ENCODE measurements around the gene NXNL2.

Gene NXNL2

GRCh38 chr9:88534456-88535225 is at the start of gene NXNL2:
Gene NXNL2 (plus strand): TSS chr9:88535178. CDS start chr9:88535435, 257 bp downstream.
- DNase-seq (ENCODE audit: low spot score) = peak; percentile 57

- no peak for DNase-seq (ENCODE audit: low spot score)
Observed at GRCh38 chr9:88488166-88488565, 46.8 kb upstream of the NXNL2 start.

- no peak for DNase-seq (ENCODE audit: low spot score)
Observed at GRCh38 chr9:88494983-88495721, 39.8 kb upstream of the NXNL2 start.

- no peak for DNase-seq (ENCODE audit: low spot score)
Observed at GRCh38 chr9:88497224-88497623, 37.8 kb upstream of the NXNL2 start.

GRCh38 chr9:88498880-88499279 is 36.1 kb upstream of the NXNL2 start:
- no peak for DNase-seq (ENCODE audit: low spot score)

GRCh38 chr9:88501086-88501485 is 33.9 kb upstream of the NXNL2 start:
- no peak for DNase-seq (ENCODE audit: low spot score)

GRCh38 chr9:88502552-88503034 is 32.4 kb upstream of the NXNL2 start:
- DNase-seq (ENCODE audit: low spot score) = no peak

- no peak for DNase-seq (ENCODE audit: low spot score)
Observed at GRCh38 chr9:88503081-88503844, 31.7 kb upstream of the NXNL2 start.

GRCh38 chr9:88503845-88504764 is 30.9 kb upstream of the NXNL2 start:
- DNase-seq (ENCODE audit: low spot score) = no peak

GRCh38 chr9:88508326-88508725 is 26.7 kb upstream of the NXNL2 start:
- DNase-seq (ENCODE audit: low spot score) = no peak

- DNase-seq (ENCODE audit: low spot score) = no peak
Observed at GRCh38 chr9:88511906-88512305, 23.1 kb upstream of the NXNL2 start.

- DNase-seq (ENCODE audit: low spot score) = no peak
Observed at GRCh38 chr9:88514247-88514646, 20.7 kb upstream of the NXNL2 start.

GRCh38 chr9:88521308-88521707 is 13.7 kb upstream of the NXNL2 start:
- no peak for DNase-seq (ENCODE audit: low spot score)

- no peak for DNase-seq (ENCODE audit: low spot score)
Observed at GRCh38 chr9:88522360-88522759, 12.6 kb upstream of the NXNL2 start.

GRCh38 chr9:88523056-88523455 is 11.9 kb upstream of the NXNL2 start:
- no peak for DNase-seq (ENCODE audit: low spot score)

GRCh38 chr9:88524911-88525310 is 10.1 kb upstream of the NXNL2 start:
- no peak for DNase-seq (ENCODE audit: low spot score)

- DNase-seq (ENCODE audit: low spot score) = no peak
Observed at GRCh38 chr9:88527618-88528017, 7.4 kb upstream of the NXNL2 start.

- DNase-seq (ENCODE audit: low spot score) = no peak
Observed at GRCh38 chr9:88528080-88528790, 6.7 kb upstream of the NXNL2 start.

GRCh38 chr9:88529496-88529895 is 5.5 kb upstream of the NXNL2 start:
- no peak for DNase-seq (ENCODE audit: low spot score)

GRCh38 chr9:88530051-88530450 is 4.9 kb upstream of the NXNL2 start:
- no peak for DNase-seq (ENCODE audit: low spot score)

All from COLO829 (cell line).